ENCODE measurements around the gene RSBN1L.
A peak's percentile ranks its signal among the peaks of the same experiment; 100 is the strongest.
"Not testable (repeated sequence)": the region's sequence is repeated elsewhere in the genome, so short reads cannot be mapped to it uniquely, and the experiment has no call there.

RSBN1L gene

GRCh38 chr7:77770316-77770715, 74.1 kb downstream of the RSBN1L start:
- no peak for DNase-seq (ENCODE audit: low read depth)

GRCh38 chr7:77771901-77772300, 75.6 kb downstream of the RSBN1L start:
- no peak for DNase-seq (ENCODE audit: low read depth)

GRCh38 chr7:77778535-77778934, 82.3 kb downstream of the RSBN1L start:
- DNase-seq (ENCODE audit: low read depth), result no peak

- no peak for DNase-seq (ENCODE audit: low read depth)
Measured at GRCh38 chr7:77782383-77782782, 86.1 kb downstream of the RSBN1L start.

DNA sequence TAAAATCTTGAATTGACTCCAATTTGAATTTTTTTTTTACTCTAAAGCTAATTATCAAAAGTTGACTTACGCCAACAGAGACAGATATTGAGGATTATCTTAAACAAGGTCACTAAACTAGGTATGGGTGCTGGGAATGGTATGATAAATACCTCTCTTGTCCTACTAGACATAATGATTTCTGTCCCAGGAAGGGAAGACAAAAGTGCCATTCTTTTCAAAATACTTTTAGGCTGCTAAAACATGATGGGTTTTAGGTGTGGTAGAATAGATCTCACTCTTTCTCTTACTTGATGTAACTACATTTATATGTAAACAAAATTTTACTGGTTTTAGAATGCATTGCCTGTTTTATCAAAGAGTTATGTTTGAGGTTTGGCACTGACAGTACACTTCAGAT, 86.9 kb downstream of the RSBN1L start:
- DNase-seq (ENCODE audit: low read depth), result no peak

- DNase-seq (ENCODE audit: low read depth), result no peak
Measured at GRCh38 chr7:77783545-77783944, 87.3 kb downstream of the RSBN1L start.

DNA sequence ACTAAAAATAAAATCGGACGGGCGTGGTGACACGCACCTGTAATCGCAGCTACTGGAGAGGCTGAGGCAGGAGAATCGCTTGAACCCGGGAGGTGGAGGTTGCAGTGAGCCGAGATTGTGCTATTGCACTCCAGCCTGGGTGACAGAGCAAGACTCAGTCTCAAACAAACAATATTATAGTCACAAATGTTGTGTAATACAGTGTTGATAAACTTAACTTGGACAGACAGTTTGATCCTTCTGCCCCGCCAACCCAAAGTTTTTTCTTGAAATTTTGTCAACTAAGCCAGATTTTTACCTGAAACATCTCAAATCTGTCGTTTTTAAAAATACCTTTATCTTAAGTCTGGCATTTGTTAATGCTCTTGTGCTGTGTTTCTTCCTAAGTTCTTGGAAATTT, 88.2 kb downstream of the RSBN1L start:
- not testable (repeated sequence) for DNase-seq (ENCODE audit: low read depth)

DNA sequence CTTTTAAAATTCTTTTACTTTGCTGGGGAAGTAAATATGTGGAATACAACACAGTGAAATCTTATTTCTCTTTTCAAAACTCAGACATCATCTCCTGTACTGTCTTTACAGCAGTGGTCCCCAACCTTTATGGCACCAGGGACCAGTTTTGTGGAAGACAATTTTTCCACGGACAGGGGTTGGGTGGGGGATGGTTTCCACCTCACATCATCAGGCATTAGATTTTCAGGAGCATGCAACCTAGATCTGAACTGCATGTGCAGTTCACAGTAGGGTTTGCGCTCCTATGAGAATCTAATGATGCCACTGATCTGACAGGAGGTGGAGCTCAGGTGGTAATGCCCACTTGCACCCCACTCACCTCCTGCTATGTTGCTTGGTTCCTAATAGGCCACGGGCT, 89.8 kb downstream of the RSBN1L start:
- DNase-seq (ENCODE audit: low read depth), result no peak

- DNase-seq (ENCODE audit: low read depth), result no peak
Measured at GRCh38 chr7:77786741-77787140, 90.5 kb downstream of the RSBN1L start.

DNA sequence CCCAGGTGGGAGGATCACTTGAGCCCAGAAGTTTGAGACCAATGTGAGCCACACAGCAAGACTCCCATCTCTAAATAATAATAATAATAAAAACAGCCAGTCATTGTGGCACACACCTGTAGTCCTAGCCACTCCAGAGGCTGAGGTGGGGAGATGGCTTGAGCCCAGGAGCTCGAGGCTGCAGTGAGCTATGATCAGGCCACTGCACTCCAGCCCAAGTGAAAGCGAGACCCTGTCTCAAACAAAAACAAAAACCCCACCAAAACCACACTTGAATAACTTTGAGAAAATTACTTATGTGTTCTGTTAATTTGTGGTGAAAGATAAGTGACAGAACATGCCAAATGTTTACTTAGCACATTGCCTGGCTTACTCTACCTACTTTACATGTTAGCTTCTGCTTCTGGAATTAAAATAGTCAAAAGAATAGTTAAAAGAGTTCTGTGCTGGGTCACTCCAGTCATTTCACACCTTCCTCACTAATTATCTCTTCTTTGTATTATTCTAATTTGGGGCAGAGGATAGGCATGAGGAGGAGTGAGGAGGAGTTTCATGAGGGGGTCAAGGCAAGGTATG, 92.2 kb downstream of the RSBN1L start:
- DNase-seq (ENCODE audit: low read depth), result no peak

DNA sequence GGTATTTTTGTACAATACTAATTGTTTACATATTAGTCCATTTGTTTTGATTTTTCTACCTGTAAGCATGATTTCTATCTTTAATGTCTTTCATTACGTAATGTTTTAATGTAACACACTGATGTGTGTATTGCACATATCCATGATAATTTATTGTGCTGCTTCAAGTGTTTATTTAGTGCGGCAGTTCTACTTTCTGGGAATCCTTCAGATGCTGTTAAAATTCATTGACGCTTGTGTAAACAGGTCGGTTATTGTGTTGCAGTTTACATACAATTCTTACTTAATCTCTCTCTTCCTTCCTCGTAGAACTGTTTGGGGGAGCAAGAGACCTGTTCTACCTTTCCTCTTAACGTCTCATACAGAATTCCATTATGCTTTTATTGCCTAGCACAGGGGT, 95.1 kb downstream of the RSBN1L start:
- DNase-seq (ENCODE audit: low read depth), result no peak

DNA sequence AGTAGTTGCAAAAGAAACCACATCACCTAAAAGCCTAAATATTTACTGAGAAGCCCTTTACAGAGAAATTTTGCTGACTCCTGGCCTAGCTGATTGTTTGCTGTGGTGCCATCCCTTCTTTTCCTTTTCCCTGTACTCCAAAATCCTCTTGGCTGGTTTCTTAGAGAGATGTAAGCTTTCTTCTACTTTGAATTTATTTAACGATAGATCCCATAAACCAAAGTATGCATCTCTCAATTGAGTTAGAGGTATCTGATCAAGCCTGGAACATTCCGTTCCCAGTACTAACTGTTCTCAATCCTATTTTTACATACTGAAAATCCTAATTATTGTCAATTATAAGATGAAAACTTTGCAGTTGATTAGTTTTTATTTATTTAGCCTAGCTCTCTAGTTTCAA, 95.7 kb downstream of the RSBN1L start:
- no peak for DNase-seq (ENCODE audit: low read depth)

- no peak for DNase-seq (ENCODE audit: low read depth)
Measured at GRCh38 chr7:77794000-77794399, 97.7 kb downstream of the RSBN1L start.

DNA sequence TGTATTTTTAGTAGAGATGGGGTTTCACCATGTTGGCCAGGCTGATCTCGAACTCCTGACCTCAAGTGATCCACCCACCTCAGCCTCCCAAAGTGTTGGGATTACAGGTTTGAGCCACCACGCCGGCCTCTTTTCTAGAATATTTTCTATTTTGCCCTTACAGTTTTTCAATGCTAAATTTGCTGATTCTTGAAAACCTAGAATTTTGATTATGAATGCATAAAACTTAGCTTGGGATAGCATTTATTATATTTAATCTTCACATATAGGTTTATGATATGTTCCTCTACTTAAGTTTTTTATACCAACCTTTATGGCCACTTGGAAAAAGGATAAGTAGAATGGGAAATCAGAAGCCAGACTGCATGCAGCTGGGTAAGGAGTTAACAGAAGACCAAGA, 99.8 kb downstream of the RSBN1L start:
- DNase-seq (ENCODE audit: low read depth), result no peak

DNA sequence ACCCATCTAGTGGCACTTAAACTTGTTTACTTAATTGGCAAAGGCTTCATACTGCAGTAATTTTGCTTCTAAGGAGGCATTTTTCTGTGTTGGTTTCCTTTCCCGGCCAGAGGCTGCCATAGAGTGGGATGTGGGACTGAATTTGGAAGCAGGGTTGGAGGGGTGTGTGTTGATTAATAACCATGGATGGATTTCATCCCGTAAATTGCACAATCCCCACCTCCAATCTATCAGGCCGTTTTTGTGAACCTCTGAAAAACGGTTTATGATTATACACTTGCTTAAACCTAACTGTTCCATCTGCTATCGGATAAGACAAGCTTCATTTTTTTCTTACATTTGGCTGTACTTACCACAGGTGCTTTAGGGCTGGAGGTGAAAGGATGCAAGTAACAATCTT, 100.7 kb downstream of the RSBN1L start:
- DNase-seq (ENCODE audit: low read depth), result no peak

DNA sequence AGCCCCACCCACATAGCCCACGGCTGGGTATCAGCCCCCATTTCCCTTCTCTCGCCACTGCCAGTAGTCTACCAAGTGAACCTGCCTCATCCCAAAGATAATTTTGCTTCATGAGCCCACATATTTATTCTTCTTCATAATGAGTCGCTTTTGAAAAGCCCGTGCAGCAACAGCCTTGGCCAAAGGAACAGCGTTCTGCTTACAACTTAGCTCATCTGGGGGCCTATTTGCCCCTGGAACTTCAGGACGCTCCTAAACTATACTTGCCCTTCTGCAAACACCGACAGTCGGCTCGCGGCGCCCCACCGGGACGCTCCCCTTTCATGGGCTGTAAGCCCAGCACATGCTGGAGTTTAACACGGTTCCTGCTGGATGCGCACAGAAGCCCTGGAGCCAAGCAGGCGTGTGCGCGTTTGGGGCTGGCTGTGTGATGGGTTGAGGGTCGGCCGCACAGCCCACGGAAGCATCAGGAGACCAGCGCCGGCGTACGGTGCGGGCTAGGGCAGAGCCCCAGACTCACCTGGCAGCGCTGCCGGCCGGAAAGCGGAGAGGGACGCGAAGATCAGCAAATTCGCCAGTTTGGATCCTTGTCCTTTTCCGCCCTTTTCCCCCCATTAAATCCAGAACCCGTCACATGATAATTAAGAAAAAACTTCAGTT, 101.6 kb downstream of the RSBN1L start:
- no peak for DNase-seq (ENCODE audit: low read depth)

GRCh38 chr7:77798394-77799077, 102.3 kb downstream of the RSBN1L start, which contains the start of the genes PHTF2 and TMEM60:
TSS of gene PHTF2 (plus strand) at chr7:77798773.
TSS of gene TMEM60 (minus strand) at chr7:77798434. CDS start at chr7:77794373, 4,061 bp downstream.
- peak; percentile 89 for DNase-seq (ENCODE audit: low read depth)

- DNase-seq (ENCODE audit: low read depth), result peak; percentile 16
Measured at GRCh38 chr7:77799078-77799964, 103.1 kb downstream of the RSBN1L start.

GRCh38 chr7:77800158-77800557, 103.9 kb downstream of the RSBN1L start:
- DNase-seq (ENCODE audit: low read depth), result peak; percentile 11

- DNase-seq (ENCODE audit: low read depth), result no peak
Measured at GRCh38 chr7:77800730-77801129, 104.5 kb downstream of the RSBN1L start.

GRCh38 chr7:77802557-77803405, 106.5 kb downstream of the RSBN1L start:
- no peak for DNase-seq (ENCODE audit: low read depth)
